DOHH2 (cell line): ENCODE measurements around the gene CLRN1.

ENCODE experiments used
- H3F3A ChIP-seq: fragments of 200-600 bp; sonication (generic), shearing (Covaris generic); 2 replicates; pipeline ENCODE4 v1.6.0; 2016; ENCODE audit warnings: antibody characterized with exemption, mild to moderate bottlenecking; ENCODE audit not compliant: control insufficient read depth, insufficient read depth
- H3K27ac ChIP-seq: fragments of 200-600 bp; sonication (generic); 2 replicates; pipeline ENCODE4 v1.5.1; 2014; ENCODE audit warnings: low read depth, mild to moderate bottlenecking, low read length, moderate library complexity
- H3K27me3 ChIP-seq: fragments of 200-600 bp; sonication (generic); 2 replicates; pipeline ENCODE4 v1.6.1; 2014; ENCODE audit warnings: mild to moderate bottlenecking, low read length, mixed read lengths; ENCODE audit not compliant: control insufficient read depth
- H3K36me3 ChIP-seq: fragments of 200-600 bp; sonication (generic); 2 replicates; pipeline ENCODE4 v1.6.1; 2014; ENCODE audit warnings: mild to moderate bottlenecking, low read length, moderate library complexity, mixed read lengths; ENCODE audit not compliant: control insufficient read depth
- H3K4me1 ChIP-seq: fragments of 200-600 bp; sonication (generic); 2 replicates; pipeline ENCODE4 v1.6.1; 2014; ENCODE audit warnings: mild to moderate bottlenecking, low read length, mixed read lengths; ENCODE audit not compliant: control insufficient read depth
- H3K4me2 ChIP-seq: fragments of 200-600 bp; sonication (generic); 2 replicates; pipeline ENCODE4 v1.6.0; 2014; ENCODE audit warnings: mild to moderate bottlenecking, low read length, moderate library complexity
- H3K4me3 ChIP-seq: fragments of 200-600 bp; sonication (generic); 2 replicates; pipeline ENCODE4 v1.5.1; 2014; ENCODE audit warnings: mild to moderate bottlenecking, low read length, mixed read lengths
- H3K79me2 ChIP-seq: fragments of 200-600 bp; sonication (generic); 2 replicates; pipeline ENCODE4 v1.6.1; 2014; ENCODE audit warnings: mild to moderate bottlenecking, low read length, mixed read lengths; ENCODE audit not compliant: control insufficient read depth
- H3K9me2 ChIP-seq: fragments of 200-600 bp; sonication (generic); replicated peaks from 2 replicates; pipeline ENCODE4 v1.6.1; 2014; ENCODE audit warnings: mild to moderate bottlenecking, low read length, mixed read lengths; ENCODE audit not compliant: control insufficient read depth
- H3K9me3 ChIP-seq: fragments of 200-600 bp; sonication (generic); 2 replicates; pipeline ENCODE4 v1.6.1; 2014; ENCODE audit warnings: antibody characterized with exemption, low read length, mixed read lengths; ENCODE audit not compliant: control insufficient read depth, insufficient read depth
- H4K20me1 ChIP-seq: fragments of 200-600 bp; sonication (generic); 2 replicates; pipeline ENCODE4 v1.6.0; 2014; ENCODE audit warnings: low read depth, mild to moderate bottlenecking, antibody characterized with exemption, low read length, moderate library complexity; ENCODE audit not compliant: control insufficient read depth, insufficient read depth
- EZH2phosphoT487 ChIP-seq: fragments of 200-600 bp; sonication (generic); IDR thresholded peaks from 2 replicates; pipeline ENCODE4 v1.6.1; 2017; ENCODE audit warnings: borderline replicate concordance, mild to moderate bottlenecking, antibody characterized with exemption, low read length, moderate library complexity, mixed read lengths
- TF ChIP-seq, protein P1 (sequence below): fragments of 200-600 bp; sonication (generic); IDR thresholded peaks from one replicate; pipeline ENCODE4 v1.5.1; 2014; ENCODE audit warnings: antibody characterized with exemption, mild to moderate bottlenecking, low read depth, low read length; ENCODE audit not compliant: poor library complexity, severe bottlenecking

Gene CLRN1

DNA sequence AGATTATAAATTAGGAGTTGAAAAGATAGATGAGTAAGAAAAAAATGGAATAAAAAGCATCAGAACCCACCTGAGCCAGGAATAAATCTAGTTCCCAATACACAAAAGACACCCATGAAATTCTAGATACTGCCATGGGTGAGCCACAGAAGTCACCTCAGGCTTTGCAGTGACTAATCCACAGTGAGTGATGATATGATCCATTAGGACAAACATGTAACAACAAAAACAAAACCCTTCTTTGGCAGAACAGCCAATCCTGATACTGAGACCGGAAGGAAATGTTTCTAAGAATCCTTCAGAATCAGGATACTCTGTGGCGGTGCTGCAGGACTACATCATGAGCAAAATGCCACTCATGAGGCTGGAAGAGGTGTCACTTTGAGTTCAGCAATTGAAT lies 52.3 kb downstream of the CLRN1 start:
- no peaks in the 10 kb centered on the region for H3K4me1 ChIP-seq
- TF ChIP-seq, protein P1, sequence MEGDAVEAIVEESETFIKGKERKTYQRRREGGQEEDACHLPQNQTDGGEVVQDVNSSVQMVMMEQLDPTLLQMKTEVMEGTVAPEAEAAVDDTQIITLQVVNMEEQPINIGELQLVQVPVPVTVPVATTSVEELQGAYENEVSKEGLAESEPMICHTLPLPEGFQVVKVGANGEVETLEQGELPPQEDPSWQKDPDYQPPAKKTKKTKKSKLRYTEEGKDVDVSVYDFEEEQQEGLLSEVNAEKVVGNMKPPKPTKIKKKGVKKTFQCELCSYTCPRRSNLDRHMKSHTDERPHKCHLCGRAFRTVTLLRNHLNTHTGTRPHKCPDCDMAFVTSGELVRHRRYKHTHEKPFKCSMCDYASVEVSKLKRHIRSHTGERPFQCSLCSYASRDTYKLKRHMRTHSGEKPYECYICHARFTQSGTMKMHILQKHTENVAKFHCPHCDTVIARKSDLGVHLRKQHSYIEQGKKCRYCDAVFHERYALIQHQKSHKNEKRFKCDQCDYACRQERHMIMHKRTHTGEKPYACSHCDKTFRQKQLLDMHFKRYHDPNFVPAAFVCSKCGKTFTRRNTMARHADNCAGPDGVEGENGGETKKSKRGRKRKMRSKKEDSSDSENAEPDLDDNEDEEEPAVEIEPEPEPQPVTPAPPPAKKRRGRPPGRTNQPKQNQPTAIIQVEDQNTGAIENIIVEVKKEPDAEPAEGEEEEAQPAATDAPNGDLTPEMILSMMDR, result no peak
- no peak for TF ChIP-seq EZH2phosphoT487
- H3F3A ChIP-seq, result no peaks in the 10 kb centered on the region
- H3K36me3 ChIP-seq, result no peaks in the 10 kb centered on the region
- no peaks in the 10 kb centered on the region for H3K9me2 ChIP-seq
- H4K20me1 ChIP-seq, result no peaks in the 10 kb centered on the region
- H3K4me3 ChIP-seq, result no peak overlapping the region
- no peak overlapping the region for H3K4me2 ChIP-seq
- H3K27ac ChIP-seq, result no peak overlapping the region
- no peaks in the 10 kb centered on the region for H3K27me3 ChIP-seq
- H3K9me3 ChIP-seq, result no peaks in the 10 kb centered on the region
- H3K79me2 ChIP-seq, result no peaks in the 10 kb centered on the region

DNA sequence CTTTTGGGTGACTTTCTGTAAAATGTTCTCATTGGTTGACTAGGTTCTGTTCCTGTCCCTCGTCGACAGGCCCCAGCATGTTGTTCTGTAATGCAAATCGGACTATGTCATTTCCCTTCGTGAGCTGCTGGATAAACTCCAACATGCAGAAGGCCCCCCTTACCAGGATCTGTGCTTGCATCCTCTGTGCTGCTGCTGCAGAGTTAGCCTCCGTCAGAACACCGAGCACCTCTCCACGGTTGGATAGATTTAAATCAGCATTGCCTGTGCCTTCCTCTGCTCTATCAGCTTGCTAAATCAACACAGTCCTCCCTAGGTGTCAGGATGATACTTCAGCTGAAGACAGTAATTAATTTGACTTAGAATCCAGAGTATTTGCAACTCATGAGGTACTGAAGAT lies 54.6 kb downstream of the CLRN1 start:
- Histone ChIP-seq H3K79me2 (no peaks in the 10 kb centered on the region), H3K4me2 (no peak overlapping the region), H3F3A (no peaks in the 10 kb centered on the region), H3K4me1 (no peaks in the 10 kb centered on the region), H4K20me1 (no peaks in the 10 kb centered on the region), H3K9me2 (no peaks in the 10 kb centered on the region), H3K36me3 (no peaks in the 10 kb centered on the region), H3K27ac (no peak overlapping the region), H3K27me3 (peaks cover under 1% of the 10 kb centered on the region), H3K9me3 (no peaks in the 10 kb centered on the region), H3K4me3 (no peak overlapping the region)
- TF ChIP-seq, protein P1, result no peak
- TF ChIP-seq EZH2phosphoT487, result no peak

DNA sequence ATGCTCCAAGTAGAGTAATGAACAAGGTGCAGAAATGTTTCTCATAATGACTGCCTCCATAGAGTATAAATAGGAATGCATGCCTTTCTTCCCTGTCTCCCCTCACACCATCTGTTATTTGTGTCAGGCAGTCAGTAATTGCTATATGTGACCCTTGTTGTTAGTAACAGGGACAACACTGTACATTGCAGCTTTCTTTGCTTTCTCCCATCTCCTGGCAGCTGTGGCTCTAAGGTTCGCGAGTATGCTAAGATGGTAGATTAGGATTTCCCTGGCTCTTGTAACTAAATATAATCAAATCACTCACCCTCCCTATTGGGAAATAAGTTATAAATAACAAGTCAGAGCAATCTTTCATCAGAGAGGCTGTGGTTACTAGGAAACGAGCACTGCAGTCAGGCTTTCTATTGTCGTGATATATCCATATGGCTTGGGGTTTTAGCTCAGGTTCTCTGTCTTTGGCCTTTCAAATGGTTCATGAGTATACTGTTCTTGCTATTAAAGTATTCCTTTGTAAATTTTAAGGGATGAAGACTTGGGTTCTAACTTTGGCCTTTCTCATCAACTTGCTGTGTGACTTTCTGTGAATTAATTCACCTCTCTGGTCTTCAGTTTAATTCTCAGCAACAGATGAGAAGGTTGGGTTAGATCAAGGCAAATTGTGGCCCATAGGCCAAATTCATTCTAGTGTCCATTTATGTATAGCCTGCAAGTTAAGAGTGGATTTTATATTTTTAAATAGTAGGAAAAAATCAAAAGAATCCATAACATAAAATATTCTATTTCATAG lies 59.2 kb downstream of the CLRN1 start:
- TF ChIP-seq EZH2phosphoT487, result no peak
- TF ChIP-seq, protein P1, result no peak
- Histone ChIP-seq H4K20me1 (no peaks in the 10 kb centered on the region), H3K4me2 (no peak overlapping the region), H3F3A (no peaks in the 10 kb centered on the region), H3K4me1 (no peaks in the 10 kb centered on the region), H3K36me3 (no peaks in the 10 kb centered on the region), H3K4me3 (no peak overlapping the region), H3K27ac (no peak overlapping the region), H3K9me3 (no peaks in the 10 kb centered on the region), H3K27me3 (peaks cover 21% of the 10 kb centered on the region), H3K9me2 (no peaks in the 10 kb centered on the region), H3K79me2 (no peaks in the 10 kb centered on the region)
